DOHH2 (cell line): ENCODE results near the gene LOXL1.

ENCODE experiments used
- H3F3A ChIP-seq: fragments of 200-600 bp; sonication (generic), shearing (Covaris generic); 2 replicates; pipeline ENCODE4 v1.6.0; 2016; ENCODE audit warnings: antibody characterized with exemption, mild to moderate bottlenecking; ENCODE audit not compliant: control insufficient read depth, insufficient read depth
- H3K27ac ChIP-seq: fragments of 200-600 bp; sonication (generic); 2 replicates; pipeline ENCODE4 v1.5.1; 2014; ENCODE audit warnings: low read depth, mild to moderate bottlenecking, low read length, moderate library complexity
- H3K27me3 ChIP-seq: fragments of 200-600 bp; sonication (generic); 2 replicates; pipeline ENCODE4 v1.6.1; 2014; ENCODE audit warnings: mild to moderate bottlenecking, low read length, mixed read lengths; ENCODE audit not compliant: control insufficient read depth
- H3K36me3 ChIP-seq: fragments of 200-600 bp; sonication (generic); 2 replicates; pipeline ENCODE4 v1.6.1; 2014; ENCODE audit warnings: mild to moderate bottlenecking, low read length, moderate library complexity, mixed read lengths; ENCODE audit not compliant: control insufficient read depth
- H3K4me1 ChIP-seq: fragments of 200-600 bp; sonication (generic); 2 replicates; pipeline ENCODE4 v1.6.1; 2014; ENCODE audit warnings: mild to moderate bottlenecking, low read length, mixed read lengths; ENCODE audit not compliant: control insufficient read depth
- H3K4me2 ChIP-seq: fragments of 200-600 bp; sonication (generic); 2 replicates; pipeline ENCODE4 v1.6.0; 2014; ENCODE audit warnings: mild to moderate bottlenecking, low read length, moderate library complexity
- H3K4me3 ChIP-seq: fragments of 200-600 bp; sonication (generic); 2 replicates; pipeline ENCODE4 v1.5.1; 2014; ENCODE audit warnings: mild to moderate bottlenecking, low read length, mixed read lengths
- H3K79me2 ChIP-seq: fragments of 200-600 bp; sonication (generic); 2 replicates; pipeline ENCODE4 v1.6.1; 2014; ENCODE audit warnings: mild to moderate bottlenecking, low read length, mixed read lengths; ENCODE audit not compliant: control insufficient read depth
- H3K9me2 ChIP-seq: fragments of 200-600 bp; sonication (generic); replicated peaks from 2 replicates; pipeline ENCODE4 v1.6.1; 2014; ENCODE audit warnings: mild to moderate bottlenecking, low read length, mixed read lengths; ENCODE audit not compliant: control insufficient read depth
- H3K9me3 ChIP-seq: fragments of 200-600 bp; sonication (generic); 2 replicates; pipeline ENCODE4 v1.6.1; 2014; ENCODE audit warnings: antibody characterized with exemption, low read length, mixed read lengths; ENCODE audit not compliant: control insufficient read depth, insufficient read depth
- H4K20me1 ChIP-seq: fragments of 200-600 bp; sonication (generic); 2 replicates; pipeline ENCODE4 v1.6.0; 2014; ENCODE audit warnings: low read depth, mild to moderate bottlenecking, antibody characterized with exemption, low read length, moderate library complexity; ENCODE audit not compliant: control insufficient read depth, insufficient read depth
- CTCF ChIP-seq: fragments of 200-600 bp; sonication (generic); IDR thresholded peaks from one replicate; pipeline ENCODE4 v1.5.1; 2014; ENCODE audit warnings: antibody characterized with exemption, mild to moderate bottlenecking, low read depth, low read length; ENCODE audit not compliant: poor library complexity, severe bottlenecking
- EZH2phosphoT487 ChIP-seq: fragments of 200-600 bp; sonication (generic); IDR thresholded peaks from 2 replicates; pipeline ENCODE4 v1.6.1; 2017; ENCODE audit warnings: borderline replicate concordance, mild to moderate bottlenecking, antibody characterized with exemption, low read length, moderate library complexity, mixed read lengths

LOXL1 gene

GRCh38 chr15:73930790-73931281 is 4.6 kb downstream of the LOXL1 start:
- no peak overlapping the region for H3K4me3 ChIP-seq
- no peak overlapping the region for H3K27ac ChIP-seq
- H3K36me3 ChIP-seq = no peaks in the 10 kb centered on the region
- no peaks in the 10 kb centered on the region for H4K20me1 ChIP-seq
- 0 out of 2 replicates have a peak, but pooled peaks cover 3% of the 10 kb centered on the region for H3K27me3 ChIP-seq
- H3K79me2 ChIP-seq = no peaks in the 10 kb centered on the region
- no peaks in the 10 kb centered on the region for H3K9me3 ChIP-seq
- H3F3A ChIP-seq = no peaks in the 10 kb centered on the region
- no peaks in the 10 kb centered on the region for H3K4me1 ChIP-seq
- TF ChIP-seq EZH2phosphoT487 = no peak
- TF ChIP-seq CTCF = no peak
- H3K9me2 ChIP-seq = no peaks in the 10 kb centered on the region
- no peak overlapping the region for H3K4me2 ChIP-seq

GRCh38 chr15:73931441-73931840 is 5.2 kb downstream of the LOXL1 start:
- H3K9me3 ChIP-seq = no peaks in the 10 kb centered on the region
- no peak overlapping the region for H3K4me2 ChIP-seq
- H3K9me2 ChIP-seq = no peaks in the 10 kb centered on the region
- no peaks in the 10 kb centered on the region for H3K4me1 ChIP-seq
- H3K36me3 ChIP-seq = no peaks in the 10 kb centered on the region
- H3K4me3 ChIP-seq = no peak overlapping the region
- H3K27ac ChIP-seq = no peak overlapping the region
- TF ChIP-seq EZH2phosphoT487 (no peak), CTCF (no peak)
- H3K79me2 ChIP-seq = no peaks in the 10 kb centered on the region
- no peaks in the 10 kb centered on the region for H4K20me1 ChIP-seq
- H3K27me3 ChIP-seq = 0 out of 2 replicates have a peak, but pooled peaks cover 3% of the 10 kb centered on the region
- no peaks in the 10 kb centered on the region for H3F3A ChIP-seq

GRCh38 chr15:73932381-73933191 is 6.3 kb downstream of the LOXL1 start:
- H3K27ac ChIP-seq = no peak overlapping the region
- no peaks in the 10 kb centered on the region for H3K9me3 ChIP-seq
- no peaks in the 10 kb centered on the region for H3F3A ChIP-seq
- no peak overlapping the region for H3K4me3 ChIP-seq
- no peaks in the 10 kb centered on the region for H3K4me1 ChIP-seq
- no peaks in the 10 kb centered on the region for H3K79me2 ChIP-seq
- TF ChIP-seq EZH2phosphoT487 = no peak
- TF ChIP-seq CTCF = no peak
- no peaks in the 10 kb centered on the region for H3K9me2 ChIP-seq
- 0 out of 2 replicates have a peak, but pooled peaks cover 3% of the 10 kb centered on the region for H3K27me3 ChIP-seq
- H3K36me3 ChIP-seq = no peaks in the 10 kb centered on the region
- H3K4me2 ChIP-seq = no peak overlapping the region
- H4K20me1 ChIP-seq = no peaks in the 10 kb centered on the region
